HepG2 (cell line): Measurements from ENCODE around the gene ERV3-1. TPM values are rescaled to one million over a fixed set of nuclear protein-coding genes. Genes with fewer than 3 reads are reported as not detected.

Experiments
- ADNP ChIP-seq: sonication (generic); formaldehyde crosslinking; IDR thresholded peaks from 2 replicates; pipeline ENCODE4 v1.4.0; 2020; ENCODE audit warnings: missing genetic modification reagents
- AGO2 ChIP-seq: fragments of 200-400 bp; formaldehyde crosslinking; optimal IDR thresholded peaks from 2 replicates; pipeline ENCODE3; 2017; ENCODE audit warnings: mild to moderate bottlenecking, low read depth, low read length, moderate library complexity
- BRCA1 ChIP-seq: sonication (generic); formaldehyde crosslinking; IDR thresholded peaks from 2 replicates; pipeline ENCODE4 v1.4.0; 2020; ENCODE audit warnings: missing genetic modification reagents
- FOXM1 ChIP-seq: sonication (generic); formaldehyde crosslinking; IDR thresholded peaks from 2 replicates; pipeline ENCODE4 v1.5.0; 2020; ENCODE audit warnings: missing genetic modification reagents
- GATA4 ChIP-seq: sonication (generic); IDR thresholded peaks from 2 replicates; pipeline ENCODE4 v1.6.1; 2016; ENCODE audit warnings: antibody characterized with exemption, low read depth, borderline replicate concordance
- HNF4A ChIP-seq: sonication (generic); formaldehyde crosslinking; IDR thresholded peaks from 2 replicates; pipeline ENCODE4 v1.4.0; 2020; ENCODE audit warnings: missing genetic modification reagents
- ISL2 ChIP-seq: sonication (generic); formaldehyde crosslinking; IDR thresholded peaks from 2 replicates; pipeline ENCODE4 v1.5.0; 2020; ENCODE audit warnings: missing genetic modification reagents
- JDP2 ChIP-seq: sonication (generic); formaldehyde crosslinking; IDR thresholded peaks from 2 replicates; pipeline ENCODE4 v1.8.1; 2022; ENCODE audit warnings: missing genetic modification reagents, borderline replicate concordance
- JUN ChIP-seq: sonication (generic); formaldehyde crosslinking; IDR thresholded peaks from 2 replicates; pipeline ENCODE4 v1.4.0; 2020; ENCODE audit warnings: mild to moderate bottlenecking, missing genetic modification reagents
- KLF6 ChIP-seq: IDR thresholded peaks from 2 replicates; pipeline ENCODE4 v1.8.0; 2016; ENCODE audit warnings: missing biosample characterization, missing genetic modification reagents
- MXI1 ChIP-seq: IDR thresholded peaks from 3 replicates; pipeline ENCODE4 v1.6.1; 2012; ENCODE audit warnings: low read depth, low read length, inconsistent platforms, borderline replicate concordance
- MZF1 ChIP-seq: sonication (generic); formaldehyde crosslinking; IDR thresholded peaks from 2 replicates; pipeline ENCODE4 v1.8.1; 2023; ENCODE audit warnings: mild to moderate bottlenecking, missing genetic modification reagents, borderline replicate concordance
- NFE2L2 ChIP-seq: fragments of 150-350 bp; IDR thresholded peaks from 2 replicates; pipeline ENCODE4 v1.6.1; 2014; ENCODE audit warnings: low read length
- NONO ChIP-seq, 2 experiments: fragments of 450-650 bp in 1 of 2; sonication (generic) in 1 of 2; formaldehyde crosslinking in 1 of 2; IDR thresholded peaks in 1 of 2; conservative IDR thresholded peaks in 1 of 2; 2 replicates each; pipeline versions ENCODE4 v1.6.1 to v1.8.0; 2017 to 2022; ENCODE audit warnings: mild to moderate bottlenecking in 1 of 2, missing genetic modification reagents in 1 of 2, moderate library complexity in 1 of 2
- PHF21A ChIP-seq: sonication (generic); formaldehyde crosslinking; IDR thresholded peaks from 2 replicates; pipeline ENCODE4 v1.5.0; 2020; ENCODE audit warnings: mild to moderate bottlenecking, missing genetic modification reagents
- POLR2AphosphoS2 ChIP-seq: IDR thresholded peaks from 2 replicates; pipeline ENCODE4 v1.6.1; 2011; ENCODE audit warnings: low read depth, low read length, improper control_type of control experiment
- PPARG ChIP-seq: conservative IDR thresholded peaks from 2 replicates; pipeline ENCODE4 v1.6.1; 2016; ENCODE audit warnings: missing biosample characterization, missing genetic modification reagents
- RCOR2 ChIP-seq: IDR thresholded peaks from 2 replicates; pipeline ENCODE4 v1.6.1; 2016; ENCODE audit warnings: missing biosample characterization, missing genetic modification reagents
- TCF7 ChIP-seq: sonication (generic); IDR thresholded peaks from 2 replicates; pipeline ENCODE4 v1.6.1; 2016; ENCODE audit warnings: antibody characterized with exemption, low read depth
- TMF1 ChIP-seq: sonication (generic); formaldehyde crosslinking; IDR thresholded peaks from 2 replicates; pipeline ENCODE4 v1.8.1; 2022; ENCODE audit warnings: low read depth, missing genetic modification reagents
- ZNF136 ChIP-seq: sonication (generic); formaldehyde crosslinking; IDR thresholded peaks from 2 replicates; pipeline ENCODE4 v1.8.1; 2022; ENCODE audit warnings: low read depth, mild to moderate bottlenecking, moderate library complexity, missing genetic modification reagents
- ZNF138 ChIP-seq: sonication (generic); formaldehyde crosslinking; IDR thresholded peaks from 2 replicates; pipeline ENCODE4 v1.5.0; 2020; ENCODE audit warnings: mild to moderate bottlenecking, low read depth, missing genetic modification reagents
- ZNF274 ChIP-seq: sonication (generic); formaldehyde crosslinking; IDR thresholded peaks from 2 replicates; pipeline ENCODE4 v1.5.1; 2020; ENCODE audit warnings: mild to moderate bottlenecking, missing genetic modification reagents
- ZNF430 ChIP-seq: sonication (generic); formaldehyde crosslinking; IDR thresholded peaks from 2 replicates; pipeline ENCODE4 v1.9.0; 2021; ENCODE audit warnings: mild to moderate bottlenecking, missing genetic modification reagents
- ZNF451 ChIP-seq: sonication (generic); formaldehyde crosslinking; IDR thresholded peaks from 2 replicates; pipeline ENCODE4 v1.5.0; 2020; ENCODE audit warnings: mild to moderate bottlenecking, missing genetic modification reagents
- ZNF562 ChIP-seq: sonication (generic); formaldehyde crosslinking; IDR thresholded peaks from 2 replicates; pipeline ENCODE4 v1.8.0; 2022; ENCODE audit warnings: missing genetic modification reagents, borderline replicate concordance
- ZNF567 ChIP-seq: sonication (generic); formaldehyde crosslinking; IDR thresholded peaks from 2 replicates; pipeline ENCODE4 v1.8.1; 2023; ENCODE audit warnings: mild to moderate bottlenecking, missing genetic modification reagents, borderline replicate concordance
- polyA plus RNA-seq, 8 experiments: library from polyadenylated mRNA; depleted of rRNA in 3 of 8; stranded (reverse) in 7 of 8; unstranded in 1 of 8; fragments of >200 nt; fragmentation: Illumina TruSeq in 4 of 8; extraction: Trizol in 4 of 8; gene quantifications; 2 replicates each; pipeline versions ENCODE4 v1.2.1 to v1.2.3, GENCODE V29; 2011 to 2016; ENCODE audit warnings: low read depth in 4 of 8, missing spikeins in 1 of 8, mixed read lengths in 1 of 8; ENCODE audit not compliant: insufficient read depth in 1 of 8
- total RNA-seq, 5 experiments: library from RNA; depleted of rRNA; stranded (reverse); fragments of >200 nt; fragmentation: Illumina TruSeq; extraction: Trizol; gene quantifications; 2 replicates each; pipeline ENCODE4 v1.2.3, GENCODE V29; 2016; ENCODE audit warnings: low read depth in 1 of 5
- TF ChIP-seq, protein P1 (sequence below): sonication (generic); formaldehyde crosslinking; IDR thresholded peaks from 2 replicates; pipeline ENCODE4 v1.8.0; 2022; ENCODE audit warnings: mild to moderate bottlenecking, missing genetic modification reagents, borderline replicate concordance
- TF ChIP-seq, protein P2 (sequence below): sonication (generic); formaldehyde crosslinking; IDR thresholded peaks from 2 replicates; pipeline ENCODE4 v1.9.0; 2021; ENCODE audit warnings: missing genetic modification reagents, mild to moderate bottlenecking, borderline replicate concordance

Gene ERV3-1
- total and polyA plus RNA-seq, 2 of the 13 experiments (the other 11 are each of a cell fraction or from before 2014, with no cell fraction given): 20.4 to 86.3 TPM

DNA sequence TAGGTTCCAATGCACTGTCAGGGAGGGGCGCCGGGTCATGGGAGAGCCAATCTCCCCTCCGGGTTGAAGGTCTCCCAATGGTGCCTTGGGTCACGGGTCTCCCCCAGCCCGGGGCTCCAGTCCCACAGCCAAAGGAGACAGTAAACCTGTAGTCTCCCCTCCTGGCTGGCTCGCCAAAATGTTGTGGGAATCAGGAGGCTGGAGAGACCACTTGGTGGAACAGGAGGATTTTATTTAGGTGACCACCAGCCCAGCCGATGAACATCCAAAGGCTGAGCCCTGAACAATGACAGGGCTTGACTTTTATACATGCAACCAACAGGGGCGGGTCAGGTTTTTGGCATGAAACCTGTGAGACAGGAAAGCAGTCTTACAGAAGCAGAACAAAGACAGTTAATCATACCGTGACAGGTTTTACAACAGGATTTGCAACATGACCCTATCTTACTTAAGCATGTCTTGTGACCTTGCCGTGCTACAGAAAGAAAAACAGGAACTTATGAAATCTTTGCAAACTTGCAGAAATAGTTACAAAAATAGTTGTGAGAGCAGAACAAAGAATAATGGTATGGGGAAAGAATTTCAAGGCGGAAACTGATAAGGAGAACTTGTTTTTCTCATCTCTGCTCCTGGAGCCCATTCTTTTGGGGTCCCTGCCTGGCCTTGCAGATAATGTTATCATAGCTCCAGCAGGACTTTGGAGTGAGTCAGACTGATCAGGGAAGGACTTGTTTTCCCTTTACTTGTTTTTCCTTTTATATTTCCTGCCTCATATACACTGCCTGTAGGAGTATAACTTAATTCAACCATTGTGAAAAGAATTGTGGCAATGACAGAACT is 7.1 kb downstream of the ERV3-1 start (continued):
- TF ChIP-seq JDP2 (CRISPR knock-in tag) (no peak), ZNF274 (CRISPR knock-in tag) (peak; percentile 64; the same call in 1 of the 2 replicates), HNF4A (peak; percentile 85), ZNF136 (0 out of 2 replicates have a peak, but pooled peaks have one; percentile 5), BRCA1 (CRISPR knock-in tag) (no peak), ADNP (no peak), TCF7 (peak; percentile 93), ZNF430 (no peak), RCOR2 (peak; percentile 94), ZNF451 (no peak), MZF1 (CRISPR knock-in tag) (no peak), ISL2 (CRISPR knock-in tag) (peak; percentile 97), PHF21A (CRISPR knock-in tag) (peak; percentile 84), FOXM1 (CRISPR knock-in tag) (no peak), AGO2 (no peak), ZNF562 (CRISPR knock-in tag) (no peak), KLF6 (peak; percentile 79; the same call in 1 of the 2 replicates), JUN (CRISPR knock-in tag) (0 out of 2 replicates have a peak, but pooled peaks have one; percentile 73), PPARG (CRISPR knock-in tag) (peak; percentile 75), POLR2AphosphoS2 (no peak), TMF1 (CRISPR knock-in tag) (no peak), ZNF138 (CRISPR knock-in tag) (no peak), ZNF567 (CRISPR knock-in tag) (no peak), MXI1 (no peak), NONO (IDR thresholded peaks at IDR 0.05) (no peak), NONO (CRISPR knock-in tag; conservative IDR thresholded peaks at IDR 0.05) (peak; percentile 13; the same call in 1 of the 2 replicates), NFE2L2 (no peak), GATA4 (peak; percentile 99; the same call in 1 of the 2 replicates)
- TF ChIP-seq, protein P1, sequence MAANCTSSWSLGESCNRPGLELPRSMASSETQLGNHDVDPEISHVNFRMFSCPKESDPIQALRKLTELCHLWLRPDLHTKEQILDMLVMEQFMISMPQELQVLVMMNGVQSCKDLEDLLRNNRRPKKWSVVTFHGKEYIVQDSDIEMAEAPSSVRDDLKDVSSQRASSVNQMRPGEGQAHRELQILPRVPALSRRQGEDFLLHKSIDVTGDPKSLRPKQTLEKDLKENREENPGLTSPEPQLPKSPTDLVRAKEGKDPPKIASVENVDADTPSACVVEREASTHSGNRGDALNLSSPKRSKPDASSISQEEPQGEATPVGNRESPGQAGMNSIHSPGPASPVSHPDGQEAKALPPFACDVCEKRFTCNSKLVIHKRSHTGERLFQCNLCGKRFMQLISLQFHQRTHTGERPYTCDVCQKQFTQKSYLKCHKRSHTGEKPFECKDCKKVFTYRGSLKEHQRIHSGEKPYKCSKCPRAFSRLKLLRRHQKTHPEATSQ (CRISPR knock-in tag): no peak; the same call in 1 of the 2 replicates
- TF ChIP-seq, protein P2, sequence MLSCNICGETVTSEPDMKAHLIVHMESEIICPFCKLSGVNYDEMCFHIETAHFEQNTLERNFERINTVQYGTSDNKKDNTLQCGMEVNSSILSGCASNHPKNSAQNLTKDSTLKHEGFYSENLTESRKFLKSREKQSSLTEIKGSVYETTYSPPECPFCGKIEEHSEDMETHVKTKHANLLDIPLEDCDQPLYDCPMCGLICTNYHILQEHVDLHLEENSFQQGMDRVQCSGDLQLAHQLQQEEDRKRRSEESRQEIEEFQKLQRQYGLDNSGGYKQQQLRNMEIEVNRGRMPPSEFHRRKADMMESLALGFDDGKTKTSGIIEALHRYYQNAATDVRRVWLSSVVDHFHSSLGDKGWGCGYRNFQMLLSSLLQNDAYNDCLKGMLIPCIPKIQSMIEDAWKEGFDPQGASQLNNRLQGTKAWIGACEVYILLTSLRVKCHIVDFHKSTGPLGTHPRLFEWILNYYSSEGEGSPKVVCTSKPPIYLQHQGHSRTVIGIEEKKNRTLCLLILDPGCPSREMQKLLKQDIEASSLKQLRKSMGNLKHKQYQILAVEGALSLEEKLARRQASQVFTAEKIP (CRISPR knock-in tag): no peak
